Esophagus squamous epithelium (tissue), 4 donors: Measurements from ENCODE around the gene ADAMTS3.

Experiments
- POLR2A ChIP-seq, 4 donors: fragments of 450-650 bp; IDR thresholded peaks; one replicate each; pipeline ENCODE4 v1.6.1; 2017; ENCODE audit warnings: antibody characterized with exemption in 4 of 4, mild to moderate bottlenecking in 4 of 4, moderate library complexity in 3 of 4
- TF ChIP-seq, protein P1 (sequence below), 6 experiments: fragments of 450-650 bp in 4 of 6; fragments of 200-600 bp in 2 of 6; sonication (generic) in 2 of 6; IDR thresholded peaks; one replicate each; pipeline ENCODE4 v1.5.1; 2016 to 2019; ENCODE audit warnings: antibody characterized with exemption in 6 of 6, mild to moderate bottlenecking in 4 of 6, moderate library complexity in 4 of 6

DNA sequence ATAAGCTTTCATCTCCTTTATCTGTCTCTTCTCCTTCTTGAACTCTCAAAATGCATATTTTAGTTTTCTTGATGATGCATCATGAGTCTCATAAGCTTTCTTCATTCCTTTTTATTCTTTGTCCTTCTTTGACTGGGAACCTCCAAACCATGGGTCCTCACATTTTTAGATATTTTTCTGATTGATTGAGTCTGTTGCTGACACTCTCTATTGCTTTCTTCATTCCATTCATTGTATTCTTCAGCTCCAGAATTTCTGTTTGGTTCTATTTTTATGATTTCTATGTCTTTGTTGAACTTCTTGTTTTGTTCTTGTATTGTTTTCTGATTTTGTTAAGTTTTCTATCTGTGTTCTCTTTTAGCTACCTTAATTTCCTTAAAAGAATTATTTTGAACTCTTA lies 74.9 kb downstream of the ADAMTS3 start:
- TF ChIP-seq, protein P1, sequence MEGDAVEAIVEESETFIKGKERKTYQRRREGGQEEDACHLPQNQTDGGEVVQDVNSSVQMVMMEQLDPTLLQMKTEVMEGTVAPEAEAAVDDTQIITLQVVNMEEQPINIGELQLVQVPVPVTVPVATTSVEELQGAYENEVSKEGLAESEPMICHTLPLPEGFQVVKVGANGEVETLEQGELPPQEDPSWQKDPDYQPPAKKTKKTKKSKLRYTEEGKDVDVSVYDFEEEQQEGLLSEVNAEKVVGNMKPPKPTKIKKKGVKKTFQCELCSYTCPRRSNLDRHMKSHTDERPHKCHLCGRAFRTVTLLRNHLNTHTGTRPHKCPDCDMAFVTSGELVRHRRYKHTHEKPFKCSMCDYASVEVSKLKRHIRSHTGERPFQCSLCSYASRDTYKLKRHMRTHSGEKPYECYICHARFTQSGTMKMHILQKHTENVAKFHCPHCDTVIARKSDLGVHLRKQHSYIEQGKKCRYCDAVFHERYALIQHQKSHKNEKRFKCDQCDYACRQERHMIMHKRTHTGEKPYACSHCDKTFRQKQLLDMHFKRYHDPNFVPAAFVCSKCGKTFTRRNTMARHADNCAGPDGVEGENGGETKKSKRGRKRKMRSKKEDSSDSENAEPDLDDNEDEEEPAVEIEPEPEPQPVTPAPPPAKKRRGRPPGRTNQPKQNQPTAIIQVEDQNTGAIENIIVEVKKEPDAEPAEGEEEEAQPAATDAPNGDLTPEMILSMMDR (IDR thresholded peaks at IDR 0.05): no peak
- TF ChIP-seq POLR2A (IDR thresholded peaks at IDR 0.05): no peak
